Activated CD8-positive, alpha-beta memory T cell treated with anti-CD3 and anti-CD28 coated beads for 4 hours (primary cell): Measurements from ENCODE around the gene M1AP.

Source experiments
- DNase-seq, 2 donors: peaks; one replicate each; pipeline ENCODE4 v3.0.0-alpha.2; 2020; ENCODE audit warnings: low read depth in 2 of 2

M1AP gene

GRCh38 chr2:74548900-74549826, 99.0 kb downstream of the M1AP start:
- no peak for DNase-seq

GRCh38 chr2:74548285-74548899, 99.7 kb downstream of the M1AP start:
- no peak for DNase-seq

- DNase-seq, result no peak
These were observed 102.1 kb downstream of the M1AP start for GRCh38 chr2:74546004-74546403.

GRCh38 chr2:74544634-74545033, 103.5 kb downstream of the M1AP start:
- DNase-seq, result no peak

- DNase-seq, result no peak
These were observed 105.2 kb downstream of the M1AP start for GRCh38 chr2:74542978-74543377.

- no peak for DNase-seq
These were observed 107.8 kb downstream of the M1AP start for GRCh38 chr2:74540291-74540690.

GRCh38 chr2:74538881-74539339, 109.2 kb downstream of the M1AP start:
- DNase-seq, result no peak

- DNase-seq, result no peak
These were observed 111.0 kb downstream of the M1AP start for GRCh38 chr2:74537140-74537539.

GRCh38 chr2:74536166-74536950, 111.8 kb downstream of the M1AP start:
- no peak for DNase-seq

- DNase-seq, result no peak
These were observed 112.6 kb downstream of the M1AP start for GRCh38 chr2:74535440-74535965.

- no peak for DNase-seq
These were observed 113.7 kb downstream of the M1AP start for GRCh38 chr2:74534411-74534810.

- DNase-seq, result no peak
These were observed 114.7 kb downstream of the M1AP start for GRCh38 chr2:74533464-74533863.

- no peak for DNase-seq
These were observed 115.9 kb downstream of the M1AP start for GRCh38 chr2:74532222-74532621.

- DNase-seq, result no peak
These were observed 116.5 kb downstream of the M1AP start for GRCh38 chr2:74531666-74532065.

- DNase-seq, result peak in 1 of 2 donors; percentile 20
These were observed 117.6 kb downstream of the M1AP start for GRCh38 chr2:74530239-74531187.

GRCh38 chr2:74529357-74530238, 118.5 kb downstream of the M1AP start, which contains the start of the genes AUP1 and HTRA2:
Gene AUP1, minus strand, starts transcription at chr2:74529706. Its CDS starts 77 bp downstream, at chr2:74529629.
Gene HTRA2, plus strand, starts transcription at chr2:74529933. Its CDS starts 74 bp downstream, at chr2:74530007.
- peak; percentile 65 to 78 for DNase-seq

GRCh38 chr2:74528600-74529356, 119.4 kb downstream of the M1AP start:
- DNase-seq, result no peak

GRCh38 chr2:74527741-74528140, 120.4 kb downstream of the M1AP start:
- no peak for DNase-seq
